SK-N-SH (cell line): Measurements from ENCODE around the gene MPST. TPM values are rescaled to one million over a fixed set of nuclear protein-coding genes. Genes with fewer than 3 reads are reported as not detected.

ENCODE experiments used
- CTCF ChIA-PET: fragments of 300-600, 350-600 bp; formaldehyde crosslinking; extraction: SDS; loops from one replicate; lab custom pipeline; 2021; lab: Yijun Ruan, JAX
- POLR2A ChIA-PET: fragments of 350-600 bp; sonication (Branson Sonifier 250); formaldehyde crosslinking; extraction: SDS; loops from one replicate; lab custom pipeline; 2020; ENCODE audit warnings: antibody characterized with exemption, inconsistent platforms; lab: Yijun Ruan, JAX
- DNase-seq: peaks from one replicate; pipeline ENCODE4 v3.0.0; 2012
- H2AFZ ChIP-seq: fragments of 200-600 bp; sonication (generic); 2 replicates; pipeline ENCODE4 v1.8.1; 2016; ENCODE audit warnings: antibody characterized with exemption, mild to moderate bottlenecking, low read depth
- H3F3A ChIP-seq: fragments of 200-600 bp; sonication (generic); replicated peaks from 2 replicates; pipeline ENCODE3; 2016; ENCODE audit warnings: antibody characterized with exemption, mild to moderate bottlenecking; ENCODE audit not compliant: insufficient read depth
- H3K27ac ChIP-seq, 2 experiments: fragments of 200-500 bp in 1 of 2; fragments of 200-600 bp in 1 of 2; sonication (Bioruptor generic) in 1 of 2; sonication (generic), shearing (Covaris generic) in 1 of 2; 2 replicates each; pipeline versions ENCODE4 v1.5.1 to v1.6.1; 2014 to 2016; ENCODE audit warnings: low read depth in 2 of 2, inconsistent platforms in 1 of 2, low read length in 1 of 2, mild to moderate bottlenecking in 1 of 2, mixed read lengths in 1 of 2
- H3K27me3 ChIP-seq: fragments of 200-600 bp; sonication (generic), shearing (Covaris generic); 2 replicates; pipeline ENCODE4 v1.6.1; 2016; ENCODE audit warnings: mixed run types; ENCODE audit not compliant: insufficient read depth
- H3K36me3 ChIP-seq, 2 experiments: fragments of 200-500 bp in 1 of 2; fragments of 200-600 bp in 1 of 2; sonication (Bioruptor generic) in 1 of 2; sonication (generic) in 1 of 2; replicated peaks in 1 of 2; 2 replicates each; pipeline versions ENCODE3 to v1.5.1; 2014 to 2016; ENCODE audit warnings: low read length in 1 of 2, mild to moderate bottlenecking in 1 of 2; ENCODE audit not compliant: insufficient read depth in 2 of 2, control insufficient read depth in 1 of 2
- H3K4me1 ChIP-seq, 2 experiments: fragments of 200-500 bp in 1 of 2; fragments of 200-600 bp in 1 of 2; sonication (Bioruptor generic) in 1 of 2; sonication (generic), shearing (Covaris generic) in 1 of 2; 2 replicates each; pipeline versions ENCODE4 v1.5.1 to v1.6.1; 2014 to 2016; ENCODE audit warnings: low read depth in 1 of 2, low read length in 1 of 2, mixed run types in 1 of 2; ENCODE audit not compliant: insufficient read depth in 2 of 2, control insufficient read depth in 1 of 2
- H3K4me2 ChIP-seq: fragments of 200-600 bp; sonication (generic), shearing (Covaris generic); 2 replicates; pipeline ENCODE4 v1.6.1; 2017; ENCODE audit warnings: mixed run types
- H3K4me3 ChIP-seq, 2 experiments: fragments of 200-500 bp in 1 of 2; fragments of 200-600 bp in 1 of 2; sonication (Bioruptor generic) in 1 of 2; sonication (generic), shearing (Covaris generic) in 1 of 2; 2 replicates each; pipeline versions ENCODE4 v1.5.1 to v1.8.1; 2014 to 2016; ENCODE audit warnings: low read depth in 2 of 2, inconsistent platforms in 1 of 2, low read length in 1 of 2, mild to moderate bottlenecking in 1 of 2, mixed read lengths in 1 of 2, moderate library complexity in 1 of 2
- H3K79me2 ChIP-seq: fragments of 200-600 bp; sonication (generic); 2 replicates; pipeline ENCODE4 v1.8.1; 2017; ENCODE audit warnings: mild to moderate bottlenecking; ENCODE audit not compliant: insufficient read depth
- H3K9ac ChIP-seq: fragments of 200-600 bp; sonication (generic); 2 replicates; pipeline ENCODE4 v1.6.1; 2017; ENCODE audit warnings: mixed run types
- H3K9me2 ChIP-seq: fragments of 200-600 bp; sonication (generic); 2 replicates; pipeline ENCODE4 v1.6.1; 2017; ENCODE audit warnings: mixed run types
- H3K9me3 ChIP-seq: fragments of 200-600 bp; sonication (generic); 2 replicates; pipeline ENCODE4 v1.6.1; 2017; ENCODE audit warnings: mixed run types, mild to moderate bottlenecking, moderate library complexity
- H4K20me1 ChIP-seq: fragments of 200-600 bp; sonication (generic); 2 replicates; pipeline ENCODE4 v1.6.1; 2017; ENCODE audit warnings: mild to moderate bottlenecking, mixed run types; ENCODE audit not compliant: insufficient read depth
- EP300 ChIP-seq, 2 experiments: IDR thresholded peaks; 2 replicates each; pipeline versions ENCODE4 v1.4.0 to v1.6.1; 2012; ENCODE audit warnings: borderline replicate concordance in 1 of 2, low read depth in 1 of 2, low read length in 1 of 2
- FOXM1 ChIP-seq: IDR thresholded peaks from 2 replicates; pipeline ENCODE4 v1.4.0; 2012; ENCODE audit warnings: low read depth, mild to moderate bottlenecking
- MXI1 ChIP-seq: IDR thresholded peaks from 2 replicates; pipeline ENCODE4 v1.6.1; 2012; ENCODE audit warnings: mild to moderate bottlenecking, low read depth, low read length, improper control_type of control experiment
- whole genome bisulfite sequencing: methylation state at CpG from one replicate; pipeline ENCODE4 v1.1.6; 2017; ENCODE audit warnings: low lambda C conversion rate; 5-methylcytosine and 5-hydroxymethylcytosine counted together
- polyA plus RNA-seq, 3 experiments: library from polyadenylated mRNA; depleted of rRNA; stranded (reverse); fragments of >200 nt; gene quantifications; 2 replicates each; pipeline ENCODE4 v1.2.3, GENCODE V29; 2012
- TF ChIP-seq, protein P1 (sequence below): IDR thresholded peaks from 2 replicates; pipeline ENCODE4 v1.4.0; 2012; ENCODE audit warnings: low read depth
- TF ChIP-seq, protein P2 (sequence below): fragments of 150-350 bp; IDR thresholded peaks from 2 replicates; pipeline ENCODE4 v1.6.1; 2016; ENCODE audit warnings: mild to moderate bottlenecking, low read depth, low read length
- TF ChIP-seq, protein P3 (sequence below): IDR thresholded peaks from 2 replicates; pipeline ENCODE4 v1.4.0; 2012; ENCODE audit warnings: low read depth, borderline replicate concordance
- TF ChIP-seq, protein P4 (sequence below): IDR thresholded peaks from 2 replicates; pipeline ENCODE4 v1.6.1; 2012; ENCODE audit warnings: mild to moderate bottlenecking, low read depth, low read length, moderate library complexity
- TF ChIP-seq, protein P5 (sequence below): fragments of 200-600 bp; sonication (generic); IDR thresholded peaks from 2 replicates; pipeline ENCODE4 v1.6.1; 2017; ENCODE audit warnings: antibody characterized with exemption, mild to moderate bottlenecking, moderate library complexity

The MPST gene
- polyA plus RNA-seq, 1 of the 3 experiments (the other 2 are of a cell fraction): 60.4 TPM

DNA sequence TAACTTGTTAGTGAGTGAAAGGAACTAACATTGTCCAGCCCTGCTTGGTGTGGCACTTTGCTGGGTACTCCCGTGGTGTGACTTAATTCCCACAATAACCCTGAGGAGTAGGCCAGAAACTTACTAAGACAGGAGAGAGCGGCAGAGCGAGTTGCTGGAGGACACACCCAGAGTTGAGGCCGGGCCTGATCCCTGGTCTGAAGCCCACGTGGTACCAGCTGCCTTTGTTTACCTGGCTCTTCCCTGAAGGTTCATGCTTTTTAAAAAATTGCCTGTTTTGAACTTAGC is 594 bp downstream of the MPST start:
- H3K27ac ChIP-seq: peak overlapping the region; percentile 0 to 89; a peak in 3 of 4 replicates
- no peaks in the 10 kb centered on the region for H3K27me3 ChIP-seq
- H3K4me3 ChIP-seq: peak overlapping the region; percentile 92 to 94
- peak overlapping the region; percentile 76 for H3K4me2 ChIP-seq
- ChIA-PET CTCF (interaction anchor here (0.8 to 2.3 kb wide), 5 partner anchors 10 to 262 kb away, joined by 3 to 17 read pairs (median 4); no protein-coding TSS in a partner anchor), POLR2A (no interaction called here)
- H3K36me3 ChIP-seq: peaks cover 3 to 12% of the 10 kb centered on the region in 2 experiments
- H3K9me3 ChIP-seq: no peaks in the 10 kb centered on the region
- H3K9me2 ChIP-seq: no peaks in the 10 kb centered on the region
- H4K20me1 ChIP-seq: no peaks in the 10 kb centered on the region
- peak overlapping the region; percentile 91 for H2AFZ ChIP-seq
- peaks cover 12 to 28% of the 10 kb centered on the region in 2 experiments; a peak in 2 of 4 replicates for H3K4me1 ChIP-seq
- WGBS: 0% methylated on average over 5 of the region's 5 CpGs
- TF ChIP-seq, protein P1, sequence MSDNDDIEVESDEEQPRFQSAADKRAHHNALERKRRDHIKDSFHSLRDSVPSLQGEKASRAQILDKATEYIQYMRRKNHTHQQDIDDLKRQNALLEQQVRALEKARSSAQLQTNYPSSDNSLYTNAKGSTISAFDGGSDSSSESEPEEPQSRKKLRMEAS: peak; percentile 79
- TF ChIP-seq MXI1 (peak; percentile 77), FOXM1 (no peak), EP300 (IDR thresholded peaks at IDR 0.05; ENCODE audit: borderline replicate concordance in 1 of 2, low read depth in 1 of 2, low read length in 1 of 2) (no peak)
- TF ChIP-seq, protein P2, sequence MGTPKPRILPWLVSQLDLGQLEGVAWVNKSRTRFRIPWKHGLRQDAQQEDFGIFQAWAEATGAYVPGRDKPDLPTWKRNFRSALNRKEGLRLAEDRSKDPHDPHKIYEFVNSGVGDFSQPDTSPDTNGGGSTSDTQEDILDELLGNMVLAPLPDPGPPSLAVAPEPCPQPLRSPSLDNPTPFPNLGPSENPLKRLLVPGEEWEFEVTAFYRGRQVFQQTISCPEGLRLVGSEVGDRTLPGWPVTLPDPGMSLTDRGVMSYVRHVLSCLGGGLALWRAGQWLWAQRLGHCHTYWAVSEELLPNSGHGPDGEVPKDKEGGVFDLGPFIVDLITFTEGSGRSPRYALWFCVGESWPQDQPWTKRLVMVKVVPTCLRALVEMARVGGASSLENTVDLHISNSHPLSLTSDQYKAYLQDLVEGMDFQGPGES: no peak
- TF ChIP-seq, protein P3, sequence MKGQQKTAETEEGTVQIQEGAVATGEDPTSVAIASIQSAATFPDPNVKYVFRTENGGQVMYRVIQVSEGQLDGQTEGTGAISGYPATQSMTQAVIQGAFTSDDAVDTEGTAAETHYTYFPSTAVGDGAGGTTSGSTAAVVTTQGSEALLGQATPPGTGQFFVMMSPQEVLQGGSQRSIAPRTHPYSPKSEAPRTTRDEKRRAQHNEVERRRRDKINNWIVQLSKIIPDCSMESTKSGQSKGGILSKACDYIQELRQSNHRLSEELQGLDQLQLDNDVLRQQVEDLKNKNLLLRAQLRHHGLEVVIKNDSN: peak; percentile 60; the same call in 1 of the 2 replicates
- TF ChIP-seq, protein P4, sequence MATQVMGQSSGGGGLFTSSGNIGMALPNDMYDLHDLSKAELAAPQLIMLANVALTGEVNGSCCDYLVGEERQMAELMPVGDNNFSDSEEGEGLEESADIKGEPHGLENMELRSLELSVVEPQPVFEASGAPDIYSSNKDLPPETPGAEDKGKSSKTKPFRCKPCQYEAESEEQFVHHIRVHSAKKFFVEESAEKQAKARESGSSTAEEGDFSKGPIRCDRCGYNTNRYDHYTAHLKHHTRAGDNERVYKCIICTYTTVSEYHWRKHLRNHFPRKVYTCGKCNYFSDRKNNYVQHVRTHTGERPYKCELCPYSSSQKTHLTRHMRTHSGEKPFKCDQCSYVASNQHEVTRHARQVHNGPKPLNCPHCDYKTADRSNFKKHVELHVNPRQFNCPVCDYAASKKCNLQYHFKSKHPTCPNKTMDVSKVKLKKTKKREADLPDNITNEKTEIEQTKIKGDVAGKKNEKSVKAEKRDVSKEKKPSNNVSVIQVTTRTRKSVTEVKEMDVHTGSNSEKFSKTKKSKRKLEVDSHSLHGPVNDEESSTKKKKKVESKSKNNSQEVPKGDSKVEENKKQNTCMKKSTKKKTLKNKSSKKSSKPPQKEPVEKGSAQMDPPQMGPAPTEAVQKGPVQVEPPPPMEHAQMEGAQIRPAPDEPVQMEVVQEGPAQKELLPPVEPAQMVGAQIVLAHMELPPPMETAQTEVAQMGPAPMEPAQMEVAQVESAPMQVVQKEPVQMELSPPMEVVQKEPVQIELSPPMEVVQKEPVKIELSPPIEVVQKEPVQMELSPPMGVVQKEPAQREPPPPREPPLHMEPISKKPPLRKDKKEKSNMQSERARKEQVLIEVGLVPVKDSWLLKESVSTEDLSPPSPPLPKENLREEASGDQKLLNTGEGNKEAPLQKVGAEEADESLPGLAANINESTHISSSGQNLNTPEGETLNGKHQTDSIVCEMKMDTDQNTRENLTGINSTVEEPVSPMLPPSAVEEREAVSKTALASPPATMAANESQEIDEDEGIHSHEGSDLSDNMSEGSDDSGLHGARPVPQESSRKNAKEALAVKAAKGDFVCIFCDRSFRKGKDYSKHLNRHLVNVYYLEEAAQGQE: no peak
- TF ChIP-seq, protein P5, sequence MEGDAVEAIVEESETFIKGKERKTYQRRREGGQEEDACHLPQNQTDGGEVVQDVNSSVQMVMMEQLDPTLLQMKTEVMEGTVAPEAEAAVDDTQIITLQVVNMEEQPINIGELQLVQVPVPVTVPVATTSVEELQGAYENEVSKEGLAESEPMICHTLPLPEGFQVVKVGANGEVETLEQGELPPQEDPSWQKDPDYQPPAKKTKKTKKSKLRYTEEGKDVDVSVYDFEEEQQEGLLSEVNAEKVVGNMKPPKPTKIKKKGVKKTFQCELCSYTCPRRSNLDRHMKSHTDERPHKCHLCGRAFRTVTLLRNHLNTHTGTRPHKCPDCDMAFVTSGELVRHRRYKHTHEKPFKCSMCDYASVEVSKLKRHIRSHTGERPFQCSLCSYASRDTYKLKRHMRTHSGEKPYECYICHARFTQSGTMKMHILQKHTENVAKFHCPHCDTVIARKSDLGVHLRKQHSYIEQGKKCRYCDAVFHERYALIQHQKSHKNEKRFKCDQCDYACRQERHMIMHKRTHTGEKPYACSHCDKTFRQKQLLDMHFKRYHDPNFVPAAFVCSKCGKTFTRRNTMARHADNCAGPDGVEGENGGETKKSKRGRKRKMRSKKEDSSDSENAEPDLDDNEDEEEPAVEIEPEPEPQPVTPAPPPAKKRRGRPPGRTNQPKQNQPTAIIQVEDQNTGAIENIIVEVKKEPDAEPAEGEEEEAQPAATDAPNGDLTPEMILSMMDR: no peak
- peak overlapping the region; percentile 68; the same call in 1 of the 2 replicates for H3K9ac ChIP-seq
- peak; percentile 55 for DNase-seq
- H3F3A ChIP-seq: no peaks in the 10 kb centered on the region
- peaks cover 41% of the 10 kb centered on the region for H3K79me2 ChIP-seq
